ENCODE results near the gene SLC4A1AP.
"Not testable (repeated sequence)": the region's sequence is repeated elsewhere in the genome, so short reads cannot be mapped to it uniquely, and the experiment has no call there.

DNA sequence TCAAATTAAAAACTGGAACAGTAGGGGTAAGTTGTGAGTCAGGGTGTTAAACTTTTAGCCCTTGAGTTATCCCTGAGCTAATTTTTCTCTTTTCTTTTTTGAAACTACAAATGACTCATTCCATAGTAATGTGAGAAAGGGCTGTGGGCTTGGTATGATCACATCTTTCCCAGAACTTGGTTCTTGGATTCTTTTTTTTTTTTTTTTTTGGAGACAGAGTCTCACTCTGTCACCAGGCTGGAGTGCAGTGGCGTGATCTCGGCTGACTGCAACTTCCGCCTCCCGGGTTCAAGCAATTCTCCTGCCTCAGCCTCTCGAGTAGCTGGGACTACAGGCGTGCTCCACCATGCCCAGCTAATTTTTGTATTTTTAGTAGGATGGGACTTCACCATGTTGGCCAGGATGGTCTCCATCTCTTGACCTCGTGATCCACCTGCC, 18.7 kb downstream of the SLC4A1AP start:
- TF ChIP-seq, protein P1, sequence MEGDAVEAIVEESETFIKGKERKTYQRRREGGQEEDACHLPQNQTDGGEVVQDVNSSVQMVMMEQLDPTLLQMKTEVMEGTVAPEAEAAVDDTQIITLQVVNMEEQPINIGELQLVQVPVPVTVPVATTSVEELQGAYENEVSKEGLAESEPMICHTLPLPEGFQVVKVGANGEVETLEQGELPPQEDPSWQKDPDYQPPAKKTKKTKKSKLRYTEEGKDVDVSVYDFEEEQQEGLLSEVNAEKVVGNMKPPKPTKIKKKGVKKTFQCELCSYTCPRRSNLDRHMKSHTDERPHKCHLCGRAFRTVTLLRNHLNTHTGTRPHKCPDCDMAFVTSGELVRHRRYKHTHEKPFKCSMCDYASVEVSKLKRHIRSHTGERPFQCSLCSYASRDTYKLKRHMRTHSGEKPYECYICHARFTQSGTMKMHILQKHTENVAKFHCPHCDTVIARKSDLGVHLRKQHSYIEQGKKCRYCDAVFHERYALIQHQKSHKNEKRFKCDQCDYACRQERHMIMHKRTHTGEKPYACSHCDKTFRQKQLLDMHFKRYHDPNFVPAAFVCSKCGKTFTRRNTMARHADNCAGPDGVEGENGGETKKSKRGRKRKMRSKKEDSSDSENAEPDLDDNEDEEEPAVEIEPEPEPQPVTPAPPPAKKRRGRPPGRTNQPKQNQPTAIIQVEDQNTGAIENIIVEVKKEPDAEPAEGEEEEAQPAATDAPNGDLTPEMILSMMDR (IDR thresholded peaks at IDR 0.05), result not testable (repeated sequence)
- not testable (repeated sequence) for TF ChIP-seq POLR2A (IDR thresholded peaks at IDR 0.05)

All from lower leg skin (tissue), 3 donors.